A549 (cell line): ENCODE measurements around the gene KANSL1.

ENCODE experiments used
- CEBPB ChIP-seq, 2 experiments: fragments of >200 bp in 1 of 2; sonication (Bioruptor Twin) in 1 of 2; formaldehyde crosslinking in 1 of 2; IDR thresholded peaks; 2 replicates each; pipeline ENCODE4 v1.6.1; 2012 to 2016
- CHD2 ChIP-seq: fragments of 150-350 bp; IDR thresholded peaks from 2 replicates; pipeline ENCODE4 v1.6.1; 2014; ENCODE audit warnings: low read length; ENCODE audit not compliant: partially characterized antibody
- CHD4 ChIP-seq: fragments of 200-600 bp; sonication (generic); IDR thresholded peaks from 2 replicates; pipeline ENCODE4 v1.6.1; 2016; ENCODE audit warnings: antibody characterized with exemption, mild to moderate bottlenecking, borderline replicate concordance
- MAFK ChIP-seq: fragments of 450-650 bp; IDR thresholded peaks from 2 replicates; pipeline ENCODE4 v1.6.1; 2014; ENCODE audit not compliant: partially characterized antibody
- MAZ ChIP-seq: fragments of 150-350 bp; IDR thresholded peaks from 2 replicates; pipeline ENCODE4 v1.6.1; 2014; ENCODE audit warnings: antibody characterized with exemption, low read depth, low read length, borderline replicate concordance
- MYC ChIP-seq: IDR thresholded peaks from 2 replicates; pipeline ENCODE4 v1.6.1; 2012; ENCODE audit warnings: mild to moderate bottlenecking, inconsistent platforms, low read length, improper control_type of control experiment, borderline replicate concordance
- POLR2A ChIP-seq: IDR thresholded peaks from 2 replicates; pipeline ENCODE4 v1.6.1; 2012; ENCODE audit warnings: mild to moderate bottlenecking, low read length
- RFX5 ChIP-seq: fragments of 450-650 bp; IDR thresholded peaks from 2 replicates; pipeline ENCODE4 v1.7.1; 2014; ENCODE audit warnings: antibody characterized with exemption, mild to moderate bottlenecking, moderate library complexity
- TP53 ChIP-seq: fragments of 250-450 bp; sonication (Bioruptor Pico); IDR thresholded peaks from 2 replicates; pipeline ENCODE4 v1.5.0; 2021; ENCODE audit warnings: mild to moderate bottlenecking, moderate library complexity
- TF ChIP-seq, protein P1 (sequence below): fragments of >200 bp; sonication (Bioruptor Twin); formaldehyde crosslinking; IDR thresholded peaks from 3 replicates; pipeline ENCODE4 v1.5.1; 2016
- TF ChIP-seq, protein P2 (sequence below): IDR thresholded peaks from 2 replicates; pipeline ENCODE4 v1.6.1; 2012; ENCODE audit warnings: low read depth, borderline replicate concordance
- TF ChIP-seq, protein P3 (sequence below): fragments of 250-450 bp; sonication (Bioruptor Pico); IDR thresholded peaks from 2 replicates; pipeline ENCODE4 v1.5.0; 2021; ENCODE audit warnings: mild to moderate bottlenecking, moderate library complexity, borderline replicate concordance

DNA sequence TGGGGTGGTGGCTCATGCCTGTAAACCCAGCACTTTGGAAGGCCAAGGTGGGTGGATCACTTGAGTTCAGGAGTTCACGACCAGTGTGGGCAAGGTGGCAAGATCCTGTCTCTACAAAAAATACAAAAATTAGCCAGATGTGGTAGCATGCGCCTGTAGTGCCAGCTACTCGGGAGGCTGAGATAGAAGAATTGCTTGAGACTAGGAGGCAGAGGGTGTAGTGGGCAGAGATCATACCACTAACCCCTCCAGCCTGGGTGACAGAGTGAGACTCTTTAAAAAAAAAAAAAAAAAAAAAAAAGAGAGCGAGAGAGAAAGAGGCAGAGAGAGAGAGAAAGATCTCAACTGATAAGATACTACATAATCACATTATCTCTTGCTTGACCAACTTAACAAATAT lies 45.9 kb downstream of the KANSL1 start:
- TF ChIP-seq CHD2 (no peak), CEBPB (IDR thresholded peaks at IDR 0.05) (no peak), TP53 (no peak), POLR2A (no peak), MAFK (no peak), MAZ (no peak), MYC (no peak), RFX5 (no peak), CHD4 (no peak)
- TF ChIP-seq, protein P1, sequence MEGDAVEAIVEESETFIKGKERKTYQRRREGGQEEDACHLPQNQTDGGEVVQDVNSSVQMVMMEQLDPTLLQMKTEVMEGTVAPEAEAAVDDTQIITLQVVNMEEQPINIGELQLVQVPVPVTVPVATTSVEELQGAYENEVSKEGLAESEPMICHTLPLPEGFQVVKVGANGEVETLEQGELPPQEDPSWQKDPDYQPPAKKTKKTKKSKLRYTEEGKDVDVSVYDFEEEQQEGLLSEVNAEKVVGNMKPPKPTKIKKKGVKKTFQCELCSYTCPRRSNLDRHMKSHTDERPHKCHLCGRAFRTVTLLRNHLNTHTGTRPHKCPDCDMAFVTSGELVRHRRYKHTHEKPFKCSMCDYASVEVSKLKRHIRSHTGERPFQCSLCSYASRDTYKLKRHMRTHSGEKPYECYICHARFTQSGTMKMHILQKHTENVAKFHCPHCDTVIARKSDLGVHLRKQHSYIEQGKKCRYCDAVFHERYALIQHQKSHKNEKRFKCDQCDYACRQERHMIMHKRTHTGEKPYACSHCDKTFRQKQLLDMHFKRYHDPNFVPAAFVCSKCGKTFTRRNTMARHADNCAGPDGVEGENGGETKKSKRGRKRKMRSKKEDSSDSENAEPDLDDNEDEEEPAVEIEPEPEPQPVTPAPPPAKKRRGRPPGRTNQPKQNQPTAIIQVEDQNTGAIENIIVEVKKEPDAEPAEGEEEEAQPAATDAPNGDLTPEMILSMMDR: no peak
- TF ChIP-seq, protein P2, sequence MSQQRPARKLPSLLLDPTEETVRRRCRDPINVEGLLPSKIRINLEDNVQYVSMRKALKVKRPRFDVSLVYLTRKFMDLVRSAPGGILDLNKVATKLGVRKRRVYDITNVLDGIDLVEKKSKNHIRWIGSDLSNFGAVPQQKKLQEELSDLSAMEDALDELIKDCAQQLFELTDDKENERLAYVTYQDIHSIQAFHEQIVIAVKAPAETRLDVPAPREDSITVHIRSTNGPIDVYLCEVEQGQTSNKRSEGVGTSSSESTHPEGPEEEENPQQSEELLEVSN: no peak
- TF ChIP-seq, protein P3, sequence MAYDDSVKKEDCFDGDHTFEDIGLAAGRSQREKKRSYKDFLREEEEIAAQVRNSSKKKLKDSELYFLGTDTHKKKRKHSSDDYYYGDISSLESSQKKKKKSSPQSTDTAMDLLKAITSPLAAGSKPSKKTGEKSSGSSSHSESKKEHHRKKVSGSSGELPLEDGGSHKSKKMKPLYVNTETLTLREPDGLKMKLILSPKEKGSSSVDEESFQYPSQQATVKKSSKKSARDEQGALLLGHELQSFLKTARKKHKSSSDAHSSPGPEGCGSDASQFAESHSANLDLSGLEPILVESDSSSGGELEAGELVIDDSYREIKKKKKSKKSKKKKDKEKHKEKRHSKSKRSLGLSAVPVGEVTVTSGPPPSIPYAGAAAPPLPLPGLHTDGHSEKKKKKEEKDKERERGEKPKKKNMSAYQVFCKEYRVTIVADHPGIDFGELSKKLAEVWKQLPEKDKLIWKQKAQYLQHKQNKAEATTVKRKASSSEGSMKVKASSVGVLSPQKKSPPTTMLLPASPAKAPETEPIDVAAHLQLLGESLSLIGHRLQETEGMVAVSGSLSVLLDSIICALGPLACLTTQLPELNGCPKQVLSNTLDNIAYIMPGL (CRISPR knock-in tag): no peak
